Body of pancreas (tissue), 4 donors: Measurements from ENCODE around the gene FOSB. TPM values are rescaled to one million over a fixed set of nuclear protein-coding genes. Genes with fewer than 3 reads are reported as not detected.
A peak's percentile ranks its signal among the peaks of the same experiment; 100 is the strongest.

Source experiments
- ATAC-seq: fragments of 150-250 bp; one replicate; pipeline ENCODE4 v1.9.1; 2016
- DNase-seq, 4 donors: peaks; one replicate each; pipeline ENCODE4 v3.0.0-alpha.2; 2019
- H3K27ac ChIP-seq, 4 donors: fragments of 200-600 bp; sonication (generic); 1 replicate in 3 of 4; 2 replicates in 1 of 4; pipeline versions ENCODE4 v1.5.1 to v1.6.1; 2016 to 2019; ENCODE audit warnings: mild to moderate bottlenecking in 1 of 4, mixed read lengths in 1 of 4, moderate library complexity in 1 of 4
- H3K27me3 ChIP-seq, 2 donors: fragments of 200-600 bp; sonication (generic); one replicate each; pipeline ENCODE4 v1.6.0; 2016; ENCODE audit warnings: mild to moderate bottlenecking in 1 of 2
- H3K36me3 ChIP-seq, 2 donors: fragments of 200-600 bp; sonication (generic); replicated peaks in 1 of 2; 2 replicates each; pipeline ENCODE4 v1.5.1; 2016; ENCODE audit warnings: low read depth in 2 of 2; ENCODE audit not compliant: insufficient read depth in 1 of 2
- H3K4me1 ChIP-seq: fragments of 200-600 bp; sonication (generic); one replicate; pipeline ENCODE4 v1.6.0; 2016
- H3K4me3 ChIP-seq, 2 donors: fragments of 200-600 bp; sonication (generic); 1 replicate in 1 of 2; 2 replicates in 1 of 2; pipeline ENCODE4 v1.5.1; 2016 to 2019
- H3K9me3 ChIP-seq, 3 donors: fragments of 200-600 bp; sonication (generic); 1 replicate in 2 of 3; 2 replicates in 1 of 3; pipeline ENCODE4 v1.5.1; 2016
- POLR2A ChIP-seq, 3 donors: fragments of 450-650 bp; IDR thresholded peaks; one replicate each; pipeline ENCODE4 v1.6.1; 2016; ENCODE audit warnings: antibody characterized with exemption in 3 of 3, mild to moderate bottlenecking in 2 of 3
- WGBS, 2 donors: methylation state at CpG; one replicate each; pipeline ENCODE4 v1.1.5; 2017; 5-methylcytosine and 5-hydroxymethylcytosine counted together
- intact Hi-C: fragments of 100-400 bp; cut with DNase I; formaldehyde crosslinking; loops from one replicate; pipeline ENCODE4 v1.15.1; 2023
- total RNA-seq, 2 donors: library from RNA; depleted of rRNA; stranded (reverse); fragments of >200 nt; gene quantifications; one replicate each; pipeline ENCODE4 v1.1.0, GENCODE V29; 2016
- TF ChIP-seq, protein P1 (sequence below), 7 experiments: fragments of 450-650 bp in 4 of 7; fragments of 200-600 bp in 3 of 7; sonication (generic) in 3 of 7; IDR thresholded peaks; one replicate each; pipeline ENCODE4 v1.5.1; 2016 to 2019; ENCODE audit warnings: antibody characterized with exemption in 7 of 7

The FOSB gene
- total RNA-seq, 2 donors from 2014 or later = 4.2 to 84.7 TPM

DNA sequence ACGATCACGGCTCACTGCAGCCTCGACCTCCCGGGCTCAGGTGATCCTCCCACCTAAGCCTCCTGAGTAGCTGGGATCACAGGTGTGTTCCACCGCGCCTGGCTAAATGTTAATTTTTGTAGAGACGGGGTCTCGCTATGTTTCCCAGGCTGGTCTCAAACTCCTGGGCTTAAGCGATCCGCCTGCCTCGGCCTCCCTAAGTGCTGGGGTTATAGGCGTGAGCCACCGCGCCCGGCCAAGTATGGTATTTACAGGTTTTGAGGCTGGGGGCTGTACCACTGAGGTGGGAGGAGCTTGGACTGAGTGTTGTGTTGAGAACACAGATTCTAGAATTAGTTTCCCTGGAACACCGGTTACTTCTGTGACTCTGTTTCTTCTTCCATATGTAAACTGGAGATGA lies 30.0 kb downstream of the FOSB start:
- Histone ChIP-seq H3K36me3 (no peaks in the 10 kb centered on the region), H3K27ac (no peak overlapping the region), H3K27me3 (no peaks in the 10 kb centered on the region), H3K9me3 (no peaks in the 10 kb centered on the region), H3K4me3 (no peak overlapping the region), H3K4me1 (peaks cover 32% of the 10 kb centered on the region)
- TF ChIP-seq, protein P1, sequence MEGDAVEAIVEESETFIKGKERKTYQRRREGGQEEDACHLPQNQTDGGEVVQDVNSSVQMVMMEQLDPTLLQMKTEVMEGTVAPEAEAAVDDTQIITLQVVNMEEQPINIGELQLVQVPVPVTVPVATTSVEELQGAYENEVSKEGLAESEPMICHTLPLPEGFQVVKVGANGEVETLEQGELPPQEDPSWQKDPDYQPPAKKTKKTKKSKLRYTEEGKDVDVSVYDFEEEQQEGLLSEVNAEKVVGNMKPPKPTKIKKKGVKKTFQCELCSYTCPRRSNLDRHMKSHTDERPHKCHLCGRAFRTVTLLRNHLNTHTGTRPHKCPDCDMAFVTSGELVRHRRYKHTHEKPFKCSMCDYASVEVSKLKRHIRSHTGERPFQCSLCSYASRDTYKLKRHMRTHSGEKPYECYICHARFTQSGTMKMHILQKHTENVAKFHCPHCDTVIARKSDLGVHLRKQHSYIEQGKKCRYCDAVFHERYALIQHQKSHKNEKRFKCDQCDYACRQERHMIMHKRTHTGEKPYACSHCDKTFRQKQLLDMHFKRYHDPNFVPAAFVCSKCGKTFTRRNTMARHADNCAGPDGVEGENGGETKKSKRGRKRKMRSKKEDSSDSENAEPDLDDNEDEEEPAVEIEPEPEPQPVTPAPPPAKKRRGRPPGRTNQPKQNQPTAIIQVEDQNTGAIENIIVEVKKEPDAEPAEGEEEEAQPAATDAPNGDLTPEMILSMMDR (IDR thresholded peaks at IDR 0.05) = no peak
- no peak for TF ChIP-seq POLR2A (IDR thresholded peaks at IDR 0.05)
- WGBS, 2 donors = 27 to 29% methylated on average over 1 to 15 of the region's 16 CpGs
- no peak for DNase-seq
- intact Hi-C loops = no loop called here
- ATAC-seq = no peak

DNA sequence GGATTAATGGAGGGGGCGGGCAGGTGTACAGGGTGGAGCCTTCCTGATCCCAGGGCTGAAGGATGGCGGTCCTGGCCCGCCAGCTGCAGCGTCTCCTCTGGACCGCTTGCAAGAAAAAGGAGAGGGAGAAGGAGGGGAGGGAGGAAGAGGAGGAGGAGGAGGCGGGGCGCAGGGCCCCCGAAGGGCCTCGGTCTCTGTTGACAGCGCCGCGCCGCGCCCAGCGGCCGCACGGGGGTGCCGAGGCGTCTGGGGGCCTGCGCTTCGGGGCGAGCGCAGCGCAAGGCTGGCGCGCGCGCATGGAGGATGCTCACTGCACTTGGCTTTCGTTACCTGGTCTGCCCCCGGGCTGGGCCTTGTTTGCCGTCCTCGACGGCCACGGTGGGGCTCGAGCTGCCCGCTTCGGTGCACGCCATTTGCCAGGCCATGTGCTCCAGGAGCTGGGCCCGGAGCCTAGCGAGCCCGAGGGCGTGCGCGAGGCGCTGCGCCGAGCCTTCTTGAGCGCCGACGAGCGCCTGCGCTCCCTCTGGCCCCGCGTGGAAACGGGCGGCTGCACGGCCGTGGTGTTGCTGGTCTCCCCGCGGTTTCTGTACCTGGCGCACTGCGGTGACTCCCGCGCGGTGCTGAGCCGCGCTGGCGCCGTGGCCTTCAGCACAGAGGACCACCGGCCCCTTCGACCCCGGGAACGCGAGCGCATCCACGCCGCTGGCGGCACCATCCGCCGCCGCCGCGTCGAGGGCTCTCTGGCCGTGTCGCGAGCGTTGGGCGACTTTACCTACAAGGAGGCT lies 30.8 kb downstream of the FOSB start, which contains the start of gene PPM1N:
Gene PPM1N (plus strand): TSS at position 33 of the 785 bp plus-strand sequence. CDS start 30 bp downstream, at position 63.
- H3K27ac ChIP-seq = no peak within 1 kb of the TSS
- 3 to 10% methylated on average over 7 to 88 of the region's 89 CpGs for WGBS, 2 donors
- TF ChIP-seq POLR2A (IDR thresholded peaks at IDR 0.05) = no peak
- TF ChIP-seq, protein P1 (IDR thresholded peaks at IDR 0.05) = no peak

DNA sequence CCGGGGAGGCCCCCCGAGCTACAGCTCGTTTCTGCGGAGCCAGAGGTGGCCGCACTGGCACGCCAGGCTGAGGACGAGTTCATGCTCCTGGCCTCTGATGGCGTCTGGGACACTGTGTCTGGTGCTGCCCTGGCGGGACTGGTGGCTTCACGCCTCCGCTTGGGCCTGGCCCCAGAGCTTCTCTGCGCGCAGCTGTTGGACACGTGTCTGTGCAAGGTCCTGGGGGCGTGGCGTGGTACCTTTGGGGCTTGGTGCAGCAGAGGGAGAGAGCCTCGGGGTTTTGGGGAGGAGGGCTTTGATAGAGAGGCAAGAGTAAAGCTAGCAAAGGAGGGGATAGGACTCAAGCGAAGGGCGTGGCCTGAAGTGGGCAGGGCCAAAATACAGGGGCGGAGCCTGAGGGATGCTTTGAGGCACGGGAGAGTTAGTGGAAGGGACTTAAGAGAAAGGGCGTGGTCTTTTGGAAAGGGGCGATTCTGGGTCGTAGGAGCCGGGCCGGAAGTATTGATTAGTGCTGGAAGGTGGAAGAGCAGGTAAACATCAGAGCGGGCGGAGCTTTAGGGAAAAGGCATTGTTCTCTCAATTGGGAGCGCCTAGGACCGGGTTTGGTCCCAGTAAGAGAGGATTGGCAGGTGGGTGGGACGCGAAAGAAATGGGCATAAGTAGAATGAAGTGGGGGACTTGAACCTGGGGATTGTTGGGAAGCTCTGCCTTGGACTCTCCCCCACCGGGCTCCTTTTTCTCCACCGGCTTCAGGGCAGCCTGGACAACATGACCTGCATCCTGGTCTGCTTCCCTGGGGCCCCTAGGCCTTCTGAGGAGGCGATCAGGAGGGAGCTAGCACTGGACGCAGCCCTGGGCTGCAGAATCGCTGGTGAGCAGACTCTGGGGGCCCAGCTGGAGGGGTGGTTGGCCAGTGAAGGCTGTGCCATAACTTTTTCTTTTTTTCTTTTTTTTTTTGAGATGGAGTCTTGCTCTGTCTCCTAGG lies 31.7 kb downstream of the FOSB start:
- Histone ChIP-seq H3K4me1 (peaks cover 31% of the 10 kb centered on the region), H3K27me3 (no peaks in the 10 kb centered on the region), H3K9me3 (no peaks in the 10 kb centered on the region), H3K36me3 (no peaks in the 10 kb centered on the region), H3K4me3 (no peak overlapping the region), H3K27ac (no peak overlapping the region)
- no peak for TF ChIP-seq POLR2A (IDR thresholded peaks at IDR 0.05)
- TF ChIP-seq, protein P1 (IDR thresholded peaks at IDR 0.05) = no peak
- WGBS, 2 donors = 13 to 14% methylated on average over 26 to 37 of the region's 37 CpGs
- DNase-seq (peak in 3 of 4 donors; percentile 40 to 48 (median 44)), ATAC-seq (no peak)
- intact Hi-C loops = no loop called here

More for the DNA sequence above, 30.8 kb downstream of the FOSB start, which contains the start of gene PPM1N:
- H3K36me3 ChIP-seq = no peaks in the 10 kb centered on the region
- no peaks in the 10 kb centered on the region for H3K27me3 ChIP-seq
- no peak within 1 kb of the TSS for H3K4me3 ChIP-seq
- intact Hi-C loops = no loop called here
- DNase-seq = no peak
- H3K9me3 ChIP-seq = no peaks in the 10 kb centered on the region
- H3K4me1 ChIP-seq = peaks cover 31% of the 10 kb centered on the region
- ATAC-seq = no peak

DNA sequence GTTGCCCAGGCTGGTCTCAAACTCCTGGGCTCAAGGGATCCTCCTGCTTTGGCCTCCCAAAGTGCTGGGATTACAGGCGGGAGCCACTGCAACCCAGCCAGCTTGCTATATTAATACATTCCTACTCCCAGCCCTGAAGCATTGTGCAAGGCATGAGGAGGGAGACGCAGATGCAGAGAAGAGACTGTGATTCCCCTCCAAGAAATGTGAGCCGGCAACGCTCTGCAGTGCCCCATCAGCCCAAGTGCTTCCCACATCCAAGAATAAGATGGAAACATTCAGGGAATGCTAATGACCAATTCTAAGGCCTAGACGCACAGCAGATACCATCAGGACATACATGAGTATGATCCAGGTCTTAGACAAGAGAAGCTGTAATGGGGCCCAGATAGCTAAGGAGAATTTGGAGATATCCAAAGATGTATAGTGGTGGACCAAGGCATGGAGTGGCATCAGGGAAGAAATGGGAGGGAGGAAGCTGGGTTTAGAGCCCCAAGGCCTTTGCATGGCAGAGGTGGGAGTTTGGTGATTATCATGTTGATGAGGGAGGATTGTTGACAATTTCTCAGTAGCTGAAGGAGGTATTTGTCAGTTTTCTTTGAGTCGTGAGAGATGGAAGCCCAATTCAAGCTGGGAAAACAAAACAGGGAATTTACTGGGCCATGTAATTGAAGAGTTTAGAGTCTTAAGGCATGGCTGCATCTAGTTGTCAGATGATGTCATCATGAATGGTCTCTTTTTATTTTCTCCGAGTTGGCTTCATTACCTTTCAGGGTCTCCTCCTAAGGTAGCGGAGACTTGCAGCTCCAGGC lies 33.3 kb downstream of the FOSB start:
- Histone ChIP-seq H3K27me3 (no peaks in the 10 kb centered on the region), H3K4me3 (no peak overlapping the region), H3K9me3 (no peaks in the 10 kb centered on the region), H3K36me3 (no peaks in the 10 kb centered on the region), H3K4me1 (peaks cover 37% of the 10 kb centered on the region), H3K27ac (no peak overlapping the region)
- no peak for ATAC-seq
- TF ChIP-seq, protein P1 (IDR thresholded peaks at IDR 0.05) = no peak
- TF ChIP-seq POLR2A (IDR thresholded peaks at IDR 0.05) = no peak
- no peak for DNase-seq
- intact Hi-C loops = no loop called here
- 82% methylated on average over 8 of the region's 8 CpGs for WGBS, 2 donors
